Measurements from ENCODE around the gene SMAD3. TPM values are rescaled to one million over a fixed set of nuclear protein-coding genes. Genes with fewer than 3 reads are reported as not detected.

The SMAD3 gene
- total and polyA plus RNA-seq, 2 donors (not counting 1 experiment from before 2014, with no cell fraction given): 55.9 to 163 TPM

- H3K4me1 ChIP-seq (ENCODE audit: control insufficient read depth in 2 of 2, insufficient read depth in 2 of 2, low read length in 2 of 2): peaks cover 83 to 93% of the 10 kb centered on the region in 2 donors
- H3K9me3 ChIP-seq (ENCODE audit: control extremely low read depth in 1 of 3, control insufficient read depth in 2 of 3, insufficient read depth in 1 of 3, low read length in 2 of 3): no peaks in the 10 kb centered on the region
- H3K79me2 ChIP-seq (ENCODE audit: control insufficient read depth, insufficient read depth, low read length): peaks cover 100% of the 10 kb centered on the region
- peak overlapping the region; percentile 61 for H3K9ac ChIP-seq (ENCODE audit: low read length)
- Mint-ChIP-seq H3K27ac (peak overlapping the region; percentile 96), H3K4me3 (peak overlapping the region; percentile 82), H3K4me1 (peaks cover 91% of the 10 kb centered on the region), H3K9me3 (ENCODE audit: insufficient read depth) (no peaks in the 10 kb centered on the region), H3K27me3 (no peaks in the 10 kb centered on the region)
- peak overlapping the region; percentile 70 for H3K4me2 ChIP-seq (replicated peaks; ENCODE audit: low read depth, low read length, poor library complexity, severe bottlenecking)
- peak overlapping the region; percentile 51 for H2AFZ ChIP-seq (ENCODE audit: insufficient read depth, low read depth, low read length, poor library complexity, severe bottlenecking)
- ChIA-PET POLR2A (interaction anchor here (0.6 to 6.4 kb wide), 10 partner anchors 11 to 951 kb away, joined by 3 to 40 read pairs (median 8); partner anchors contain the start of gene SMAD3), CTCF (interaction anchor here (1.3 to 10.5 kb wide), 10 partner anchors 11 to 175 kb away, joined by 3 to 102 read pairs (median 6); partner anchors contain the start of gene SMAD3)
- no peak for TF ChIP-seq CTCF (IDR thresholded peaks at IDR 0.05)
- TF ChIP-seq EZH2 (IDR thresholded peaks at IDR 0.05; ENCODE audit: borderline replicate concordance, insufficient read depth, low read depth, low read length, poor library complexity, severe bottlenecking): no peak
- DNase-seq: peak; percentile 94
- H3K4me3 ChIP-seq (ENCODE audit: control extremely low read depth in 1 of 5, extremely low read depth in 1 of 5, insufficient read depth in 1 of 5, low read depth in 2 of 5, low read length in 4 of 5): peak overlapping the region; percentile 9 to 54 (median 24)
- WGBS (ENCODE audit: insufficient coverage): 1% methylated on average over 18 of the region's 27 CpGs
- peak overlapping the region; percentile 90 to 91 for H3K27ac ChIP-seq (ENCODE audit: low read length in 2 of 2)
- H3K36me3 ChIP-seq (replicated peaks in 1 of 2; ENCODE audit: control extremely low read depth in 1 of 2, control insufficient read depth in 1 of 2, extremely low read depth in 1 of 2, insufficient read depth in 2 of 2, low read length in 1 of 2): peaks cover 0 to 12% of the 10 kb centered on the region in 2 experiments
- no peaks in the 10 kb centered on the region for H3K27me3 ChIP-seq (replicated peaks in 1 of 4; ENCODE audit: control extremely low read depth in 1 of 4, control insufficient read depth in 3 of 4, insufficient read depth in 4 of 4, low read length in 3 of 4)
- intact Hi-C loops (cut with micrococcal nuclease): loop anchor here (1.0 to 2.0 kb wide), 5 partner anchors 11 to 56 kb away; partner anchors contain the start of gene SMAD3
- H4K20me1 ChIP-seq (ENCODE audit: control insufficient read depth, insufficient read depth, low read length, poor library complexity, severe bottlenecking): peaks cover 4% of the 10 kb centered on the region
- ATAC-seq (ENCODE audit: low read depth): peak; percentile 89
Observed at GRCh38 chr15:67120839-67121643, 55.6 kb downstream of the SMAD3 start.
